SK-N-SH (cell line): ENCODE data around the gene TACR2. TPM values are rescaled to one million over a fixed set of nuclear protein-coding genes. Genes with fewer than 3 reads are reported as not detected.

Experiments
- CTCF ChIA-PET: fragments of 300-600, 350-600 bp; formaldehyde crosslinking; extraction: SDS; loops from one replicate; lab custom pipeline; 2021; lab: Yijun Ruan, JAX
- POLR2A ChIA-PET: fragments of 350-600 bp; sonication (Branson Sonifier 250); formaldehyde crosslinking; extraction: SDS; loops from one replicate; lab custom pipeline; 2020; ENCODE audit warnings: antibody characterized with exemption, inconsistent platforms; lab: Yijun Ruan, JAX
- DNase-seq: peaks from one replicate; pipeline ENCODE4 v3.0.0; 2012
- H2AFZ ChIP-seq: fragments of 200-600 bp; sonication (generic); 2 replicates; pipeline ENCODE4 v1.8.1; 2016; ENCODE audit warnings: antibody characterized with exemption, mild to moderate bottlenecking, low read depth
- H3F3A ChIP-seq: fragments of 200-600 bp; sonication (generic); replicated peaks from 2 replicates; pipeline ENCODE3; 2016; ENCODE audit warnings: antibody characterized with exemption, mild to moderate bottlenecking; ENCODE audit not compliant: insufficient read depth
- H3K27ac ChIP-seq, 2 experiments: fragments of 200-500 bp in 1 of 2; fragments of 200-600 bp in 1 of 2; sonication (Bioruptor generic) in 1 of 2; sonication (generic), shearing (Covaris generic) in 1 of 2; 2 replicates each; pipeline versions ENCODE4 v1.5.1 to v1.6.1; 2014 to 2016; ENCODE audit warnings: low read depth in 2 of 2, inconsistent platforms in 1 of 2, low read length in 1 of 2, mild to moderate bottlenecking in 1 of 2, mixed read lengths in 1 of 2
- H3K27me3 ChIP-seq: fragments of 200-600 bp; sonication (generic), shearing (Covaris generic); 2 replicates; pipeline ENCODE4 v1.6.1; 2016; ENCODE audit warnings: mixed run types; ENCODE audit not compliant: insufficient read depth
- H3K36me3 ChIP-seq, 2 experiments: fragments of 200-500 bp in 1 of 2; fragments of 200-600 bp in 1 of 2; sonication (Bioruptor generic) in 1 of 2; sonication (generic) in 1 of 2; replicated peaks in 1 of 2; 2 replicates each; pipeline versions ENCODE3 to v1.5.1; 2014 to 2016; ENCODE audit warnings: low read length in 1 of 2, mild to moderate bottlenecking in 1 of 2; ENCODE audit not compliant: insufficient read depth in 2 of 2, control insufficient read depth in 1 of 2
- H3K4me1 ChIP-seq, 2 experiments: fragments of 200-500 bp in 1 of 2; fragments of 200-600 bp in 1 of 2; sonication (Bioruptor generic) in 1 of 2; sonication (generic), shearing (Covaris generic) in 1 of 2; 2 replicates each; pipeline versions ENCODE4 v1.5.1 to v1.6.1; 2014 to 2016; ENCODE audit warnings: low read depth in 1 of 2, low read length in 1 of 2, mixed run types in 1 of 2; ENCODE audit not compliant: insufficient read depth in 2 of 2, control insufficient read depth in 1 of 2
- H3K4me2 ChIP-seq: fragments of 200-600 bp; sonication (generic), shearing (Covaris generic); 2 replicates; pipeline ENCODE4 v1.6.1; 2017; ENCODE audit warnings: mixed run types
- H3K4me3 ChIP-seq, 2 experiments: fragments of 200-500 bp in 1 of 2; fragments of 200-600 bp in 1 of 2; sonication (Bioruptor generic) in 1 of 2; sonication (generic), shearing (Covaris generic) in 1 of 2; 2 replicates each; pipeline versions ENCODE4 v1.5.1 to v1.8.1; 2014 to 2016; ENCODE audit warnings: low read depth in 2 of 2, inconsistent platforms in 1 of 2, low read length in 1 of 2, mild to moderate bottlenecking in 1 of 2, mixed read lengths in 1 of 2, moderate library complexity in 1 of 2
- H3K79me2 ChIP-seq: fragments of 200-600 bp; sonication (generic); 2 replicates; pipeline ENCODE4 v1.8.1; 2017; ENCODE audit warnings: mild to moderate bottlenecking; ENCODE audit not compliant: insufficient read depth
- H3K9ac ChIP-seq: fragments of 200-600 bp; sonication (generic); 2 replicates; pipeline ENCODE4 v1.6.1; 2017; ENCODE audit warnings: mixed run types
- H3K9me2 ChIP-seq: fragments of 200-600 bp; sonication (generic); 2 replicates; pipeline ENCODE4 v1.6.1; 2017; ENCODE audit warnings: mixed run types
- H3K9me3 ChIP-seq: fragments of 200-600 bp; sonication (generic); 2 replicates; pipeline ENCODE4 v1.6.1; 2017; ENCODE audit warnings: mixed run types, mild to moderate bottlenecking, moderate library complexity
- H4K20me1 ChIP-seq: fragments of 200-600 bp; sonication (generic); 2 replicates; pipeline ENCODE4 v1.6.1; 2017; ENCODE audit warnings: mild to moderate bottlenecking, mixed run types; ENCODE audit not compliant: insufficient read depth
- CTCF ChIP-seq: fragments of 200-600 bp; sonication (generic); IDR thresholded peaks from 2 replicates; pipeline ENCODE4 v1.6.1; 2017; ENCODE audit warnings: antibody characterized with exemption, mild to moderate bottlenecking, moderate library complexity
- EZH2phosphoT487 ChIP-seq: fragments of 200-600 bp; sonication (generic); IDR thresholded peaks from 2 replicates; pipeline ENCODE4 v1.6.1; 2017; ENCODE audit warnings: low read depth, mixed run types, mild to moderate bottlenecking, antibody characterized with exemption, moderate library complexity, borderline replicate concordance
- FOXM1 ChIP-seq: IDR thresholded peaks from 2 replicates; pipeline ENCODE4 v1.4.0; 2012; ENCODE audit warnings: low read depth, mild to moderate bottlenecking
- GABPA ChIP-seq: IDR thresholded peaks from 2 replicates; pipeline ENCODE4 v1.4.0; 2012; ENCODE audit warnings: low read depth, mild to moderate bottlenecking
- GATA2 ChIP-seq: sonication (generic); formaldehyde crosslinking; IDR thresholded peaks from 2 replicates; pipeline ENCODE4 v1.5.0; 2020; ENCODE audit warnings: mild to moderate bottlenecking, missing genetic modification reagents
- IRF3 ChIP-seq: fragments of 150-350 bp; IDR thresholded peaks from 2 replicates; pipeline ENCODE4 v1.6.1; 2016; ENCODE audit warnings: mild to moderate bottlenecking, low read depth, low read length
- MAX ChIP-seq: IDR thresholded peaks from 2 replicates; pipeline ENCODE4 v1.4.0; 2012; ENCODE audit warnings: low read depth
- MEF2A ChIP-seq: IDR thresholded peaks from 2 replicates; pipeline ENCODE4 v1.4.0; 2012; ENCODE audit warnings: low read depth, borderline replicate concordance
- RAD21 ChIP-seq: IDR thresholded peaks from 2 replicates; pipeline ENCODE4 v1.6.1; 2012; ENCODE audit warnings: mild to moderate bottlenecking, low read length
- RCOR1 ChIP-seq: fragments of 150-350 bp; IDR thresholded peaks from 2 replicates; pipeline ENCODE4 v1.6.1; 2017; ENCODE audit warnings: antibody characterized with exemption, low read length
- REST ChIP-seq: IDR thresholded peaks from 2 replicates; pipeline ENCODE4 v1.6.1; 2012; ENCODE audit warnings: mild to moderate bottlenecking, low read depth, low read length, moderate library complexity
- RFX5 ChIP-seq: IDR thresholded peaks from 2 replicates; pipeline ENCODE4 v1.6.1; 2012; ENCODE audit warnings: mild to moderate bottlenecking, improper control_type of control experiment, low read length
- RXRA ChIP-seq: IDR thresholded peaks from 2 replicates; pipeline ENCODE4 v1.4.0; 2012; ENCODE audit warnings: low read depth, mild to moderate bottlenecking, borderline replicate concordance
- SMC3 ChIP-seq: IDR thresholded peaks from 2 replicates; pipeline ENCODE4 v1.6.1; 2012; ENCODE audit warnings: low read depth, low read length, improper control_type of control experiment
- USF1 ChIP-seq: IDR thresholded peaks from 2 replicates; pipeline ENCODE4 v1.4.0; 2012; ENCODE audit warnings: low read depth, borderline replicate concordance
- YY1 ChIP-seq: IDR thresholded peaks from 2 replicates; pipeline ENCODE4 v1.4.0; 2012; ENCODE audit warnings: low read depth, mild to moderate bottlenecking
- ZBTB33 ChIP-seq: IDR thresholded peaks from 2 replicates; pipeline ENCODE4 v1.4.0; 2012; ENCODE audit warnings: low read depth, borderline replicate concordance
- WGBS: methylation state at CpG from one replicate; pipeline ENCODE4 v1.1.6; 2017; ENCODE audit warnings: low lambda C conversion rate; 5-methylcytosine and 5-hydroxymethylcytosine counted together
- polyA plus RNA-seq, 3 experiments: library from polyadenylated mRNA; depleted of rRNA; stranded (reverse); fragments of >200 nt; gene quantifications; 2 replicates each; pipeline ENCODE4 v1.2.3, GENCODE V29; 2012

TACR2 gene
- polyA plus RNA-seq, 1 of the 3 experiments (the other 2 are of a cell fraction): 0.02 TPM

- TF ChIP-seq SMC3: no peak
- TF ChIP-seq GABPA: no peak
- TF ChIP-seq RFX5: no peak
- TF ChIP-seq MEF2A: no peak
- no peak for TF ChIP-seq CTCF
- no peak for TF ChIP-seq IRF3
- TF ChIP-seq RAD21: no peak
Measured at GRCh38 chr10:69406816-69407580, 9.7 kb downstream of the TACR2 start (continued).

GRCh38 chr10:69406302-69406811 lies 10.4 kb downstream of the TACR2 start:
- no peaks in the 10 kb centered on the region for H3K9me2 ChIP-seq
- H3K79me2 ChIP-seq: no peaks in the 10 kb centered on the region
- no peak overlapping the region for H3K27ac ChIP-seq
- H3K36me3 ChIP-seq: peaks cover 4 to 10% of the 10 kb centered on the region in 2 experiments
- H3K4me1 ChIP-seq: peaks cover 0 to 18% of the 10 kb centered on the region in 2 experiments; a peak in 2 of 4 replicates
- H3F3A ChIP-seq: peaks cover 10% of the 10 kb centered on the region
- H3K4me2 ChIP-seq: no peak overlapping the region
- POLR2A ChIA-PET: interaction anchor here (0.8 kb wide), 1 partner anchor 105 kb away, joined by 3 read pairs; no protein-coding TSS in a partner anchor
- no peak overlapping the region for H3K9ac ChIP-seq
- no peak overlapping the region for H2AFZ ChIP-seq
- CTCF ChIA-PET: interaction anchor here (0.8 to 6.7 kb wide), 15 partner anchors 7 to 337 kb away, joined by 3 to 55 read pairs (median 9); partner anchors contain the start of gene TSPAN15
- no peaks in the 10 kb centered on the region for H3K9me3 ChIP-seq
- no peaks in the 10 kb centered on the region for H4K20me1 ChIP-seq
- 76% methylated on average over 3 of the region's 5 CpGs for WGBS
- no peaks in the 10 kb centered on the region for H3K27me3 ChIP-seq
- no peak overlapping the region for H3K4me3 ChIP-seq
- no peak for DNase-seq
- TF ChIP-seq FOXM1 (no peak), ZBTB33 (no peak), USF1 (no peak), IRF3 (no peak), RXRA (no peak), RCOR1 (no peak), RAD21 (no peak), EZH2phosphoT487 (no peak), RFX5 (no peak), MAX (no peak), REST (no peak), SMC3 (no peak), YY1 (no peak), GABPA (no peak), GATA2 (CRISPR knock-in tag) (no peak)
